ENCODE data around the gene HDDC2. TPM values are rescaled to one million over a fixed set of nuclear protein-coding genes. Genes with fewer than 3 reads are reported as not detected.

HDDC2 gene
- total and polyA plus RNA-seq, 2 experiments from 2014 or later: 70.6 to 110 TPM

DNA sequence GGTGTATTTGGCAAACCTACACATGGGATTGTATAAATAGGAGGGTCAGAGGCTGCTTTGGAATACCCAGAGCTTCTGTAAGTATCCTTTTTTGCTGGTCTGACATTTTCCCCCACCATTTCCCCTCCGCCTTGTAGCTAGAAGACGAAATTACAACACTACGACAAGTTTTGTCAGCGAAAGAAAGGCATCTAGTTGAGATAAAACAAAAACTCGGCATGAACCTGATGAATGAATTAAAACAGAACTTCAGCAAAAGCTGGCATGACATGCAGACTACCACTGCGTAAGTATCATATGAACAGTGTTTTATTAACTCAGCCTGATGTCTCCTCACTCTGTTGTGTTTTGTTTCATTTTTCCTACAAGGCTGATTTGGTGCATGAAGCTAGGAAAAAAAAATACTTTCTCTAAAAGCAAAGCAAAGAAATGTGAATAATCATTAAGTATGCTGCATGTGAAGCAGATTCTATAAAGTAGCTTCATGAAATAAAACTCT lies 72.7 kb downstream of the HDDC2 start:
- Histone ChIP-seq H3K36me3 (replicated peaks; ENCODE audit: insufficient read depth, low read depth) (no peaks in the 10 kb centered on the region), H3K9me2 (replicated peaks; ENCODE audit: insufficient read depth) (no peaks in the 10 kb centered on the region), H3K27me3 (no peaks in the 10 kb centered on the region), H3K4me1 (ENCODE audit: insufficient read depth) (peaks cover 18% of the 10 kb centered on the region), H3K79me2 (peaks cover 5% of the 10 kb centered on the region), H3K4me2 (peak overlapping the region; percentile 60), H2AFZ (peak overlapping the region; percentile 15), H3K4me3 (no peak overlapping the region), H3K9me3 (ENCODE audit: low read depth) (no peaks in the 10 kb centered on the region), H4K20me1 (ENCODE audit: insufficient read depth, poor library complexity, severe bottlenecking) (no peaks in the 10 kb centered on the region), H3K27ac (no peak overlapping the region)
- DNase-seq (ENCODE audit: low spot score): no peak
- WGBS (ENCODE audit: low lambda C conversion rate, missing lambda C conversion rate): 65% methylated on average over 6 of the region's 6 CpGs
- TF ChIP-seq, protein P1, sequence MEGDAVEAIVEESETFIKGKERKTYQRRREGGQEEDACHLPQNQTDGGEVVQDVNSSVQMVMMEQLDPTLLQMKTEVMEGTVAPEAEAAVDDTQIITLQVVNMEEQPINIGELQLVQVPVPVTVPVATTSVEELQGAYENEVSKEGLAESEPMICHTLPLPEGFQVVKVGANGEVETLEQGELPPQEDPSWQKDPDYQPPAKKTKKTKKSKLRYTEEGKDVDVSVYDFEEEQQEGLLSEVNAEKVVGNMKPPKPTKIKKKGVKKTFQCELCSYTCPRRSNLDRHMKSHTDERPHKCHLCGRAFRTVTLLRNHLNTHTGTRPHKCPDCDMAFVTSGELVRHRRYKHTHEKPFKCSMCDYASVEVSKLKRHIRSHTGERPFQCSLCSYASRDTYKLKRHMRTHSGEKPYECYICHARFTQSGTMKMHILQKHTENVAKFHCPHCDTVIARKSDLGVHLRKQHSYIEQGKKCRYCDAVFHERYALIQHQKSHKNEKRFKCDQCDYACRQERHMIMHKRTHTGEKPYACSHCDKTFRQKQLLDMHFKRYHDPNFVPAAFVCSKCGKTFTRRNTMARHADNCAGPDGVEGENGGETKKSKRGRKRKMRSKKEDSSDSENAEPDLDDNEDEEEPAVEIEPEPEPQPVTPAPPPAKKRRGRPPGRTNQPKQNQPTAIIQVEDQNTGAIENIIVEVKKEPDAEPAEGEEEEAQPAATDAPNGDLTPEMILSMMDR (IDR thresholded peaks at IDR 0.05; ENCODE audit: poor library complexity): no peak
- TF ChIP-seq EZH2phosphoT487 (IDR thresholded peaks at IDR 0.05; ENCODE audit: low read depth, severe bottlenecking, unreplicated experiment) (no peak), EZH2 (IDR thresholded peaks at IDR 0.05; ENCODE audit: borderline replicate concordance) (no peak)

DNA sequence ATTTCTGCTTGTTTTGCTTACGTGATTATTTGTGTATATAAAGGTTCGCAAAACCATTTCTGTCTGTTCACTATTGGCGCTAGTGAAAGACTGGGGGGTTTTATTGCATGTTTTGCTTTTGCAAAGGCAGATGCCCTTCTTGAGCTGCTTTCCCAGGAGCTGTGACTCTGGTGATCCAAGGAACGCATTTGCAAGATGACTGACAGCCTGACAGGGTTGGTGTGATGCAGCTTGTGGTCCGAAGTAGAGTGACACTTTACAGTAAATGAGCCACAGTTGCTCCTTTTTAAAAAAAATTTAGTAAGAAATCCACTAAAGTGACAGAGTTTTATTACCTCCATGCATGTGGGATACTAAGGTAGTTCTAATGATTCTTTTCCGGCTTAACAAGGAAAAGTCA lies 74.5 kb downstream of the HDDC2 start:
- Histone ChIP-seq H3K4me2 (no peak overlapping the region), H3K27ac (no peak overlapping the region), H3K27me3 (no peaks in the 10 kb centered on the region), H3K9me2 (replicated peaks; ENCODE audit: insufficient read depth) (no peaks in the 10 kb centered on the region), H4K20me1 (ENCODE audit: insufficient read depth, poor library complexity, severe bottlenecking) (no peaks in the 10 kb centered on the region), H3K9me3 (ENCODE audit: low read depth) (no peaks in the 10 kb centered on the region), H3K4me3 (no peak overlapping the region), H3K36me3 (replicated peaks; ENCODE audit: insufficient read depth, low read depth) (no peaks in the 10 kb centered on the region), H2AFZ (no peak overlapping the region), H3K79me2 (peaks cover 5% of the 10 kb centered on the region), H3K4me1 (ENCODE audit: insufficient read depth) (peaks cover 5% of the 10 kb centered on the region)
- TF ChIP-seq, protein P1 (IDR thresholded peaks at IDR 0.05; ENCODE audit: poor library complexity): no peak
- TF ChIP-seq EZH2phosphoT487 (IDR thresholded peaks at IDR 0.05; ENCODE audit: low read depth, severe bottlenecking, unreplicated experiment) (no peak), EZH2 (IDR thresholded peaks at IDR 0.05; ENCODE audit: borderline replicate concordance) (no peak)
- WGBS (ENCODE audit: low lambda C conversion rate, missing lambda C conversion rate): 74% methylated on average over 6 of the region's 6 CpGs
- no peak for DNase-seq (ENCODE audit: low spot score)

Other genes with a start within 250 kb of the HDDC2 start
- 182 and 197 TPM in 2 replicates for gene TPD52L1, start 148.2 kb downstream of the HDDC2 start, total RNA-seq
- gene TPD52L1, start 148.2 kb downstream of the HDDC2 start, polyA plus RNA-seq: 171 and 190 TPM in 2 replicates